GM23248 (cell line): ENCODE data around the gene TNFRSF8.

Experiments used
- EZH2 ChIP-seq: fragments of 200-600 bp; sonication (generic); IDR thresholded peaks from 2 replicates; pipeline ENCODE4 v1.6.1; 2018; ENCODE audit warnings: antibody characterized with exemption, mild to moderate bottlenecking; ENCODE audit not compliant: insufficient read depth, poor library complexity, severe bottlenecking
- EZH2phosphoT487 ChIP-seq: fragments of 200-600 bp; sonication (generic); IDR thresholded peaks from 2 replicates; pipeline ENCODE4 v1.6.1; 2018; ENCODE audit warnings: antibody characterized with exemption, moderate library complexity, mild to moderate bottlenecking, low read depth; ENCODE audit not compliant: insufficient read depth

GRCh38 chr1:12102066-12102465 lies 39.0 kb downstream of the TNFRSF8 start:
- TF ChIP-seq EZH2phosphoT487 (no peak), EZH2 (no peak)
